Measurements from ENCODE around the gene CPSF7.

Gene CPSF7

DNA sequence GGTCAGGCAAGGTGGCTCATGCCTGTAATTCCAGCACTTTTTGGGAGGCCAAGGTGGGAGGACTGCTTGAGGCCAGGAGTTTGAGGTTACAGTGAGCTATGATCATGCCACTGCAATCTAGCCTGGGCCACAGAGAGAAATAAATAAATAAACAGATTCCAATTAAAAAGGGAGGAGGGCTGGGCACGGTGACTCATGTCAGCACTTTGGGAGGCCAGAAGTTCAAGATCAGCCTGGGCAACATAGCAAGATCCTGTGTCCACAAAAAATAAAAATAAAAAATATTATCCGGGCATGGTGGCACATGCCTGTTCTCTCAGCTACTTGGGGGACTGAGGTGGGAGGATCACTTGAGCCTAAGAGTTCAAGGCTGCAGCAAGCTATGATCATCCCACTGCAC is 75.6 kb downstream of the CPSF7 start:
- in situ Hi-C loops (cut with HindIII; ENCODE audit: low pct_unique_long_range_greater_than_20kb, low sequenced_read_pairs), result no loop called here
- DNase-seq (ENCODE audit: low read depth in 1 of 2, low spot score in 1 of 2), result no peak
- no peak for TF ChIP-seq JUND (IDR thresholded peaks at IDR 0.05; ENCODE audit: low read depth)

DNA sequence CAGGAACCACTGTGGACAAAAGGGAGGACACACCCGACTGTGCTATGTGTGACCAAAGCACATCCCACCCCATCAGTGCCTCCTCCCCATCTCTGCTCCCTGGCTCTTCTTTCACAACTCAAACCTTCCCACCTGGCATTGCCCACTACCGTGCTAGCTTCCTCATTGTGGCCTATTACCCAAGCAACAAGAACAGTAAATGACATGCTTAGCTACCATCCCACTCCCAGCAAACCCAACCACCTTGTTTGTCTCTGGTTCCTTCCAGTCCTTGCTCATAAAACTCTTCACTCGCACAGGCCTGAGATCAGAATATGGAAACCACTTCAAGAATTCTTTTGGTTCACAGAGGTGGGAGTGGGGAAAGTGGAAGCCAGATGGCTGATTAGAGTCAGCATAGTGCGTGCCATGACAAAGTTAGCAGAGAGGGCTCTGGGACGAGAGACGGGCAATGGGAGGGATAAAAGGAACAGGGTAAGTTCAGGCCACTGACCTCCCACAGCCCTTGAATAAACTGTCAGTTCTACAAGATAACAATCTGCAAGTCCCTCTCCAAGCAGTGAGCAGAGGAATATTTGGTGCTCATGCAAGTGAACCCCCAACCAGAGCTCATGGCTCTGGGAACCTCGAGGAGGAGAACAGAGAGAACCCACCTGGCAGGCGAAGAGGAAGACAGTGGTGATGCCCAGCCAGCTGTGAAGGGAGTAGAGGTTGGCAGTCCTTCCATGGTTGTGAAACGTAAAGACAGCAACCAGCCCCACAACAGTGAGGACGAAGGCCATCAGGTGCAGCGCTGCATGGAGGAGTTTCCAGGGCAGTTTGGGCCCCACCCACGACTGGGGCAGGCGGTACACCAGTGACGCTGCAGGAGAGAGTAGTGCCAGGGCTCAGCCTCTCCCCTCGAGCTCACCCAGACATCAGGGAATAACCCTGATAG is 76.4 kb downstream of the CPSF7 start:
- in situ Hi-C loops (cut with HindIII; ENCODE audit: low pct_unique_long_range_greater_than_20kb, low sequenced_read_pairs), result no loop called here
- DNase-seq (ENCODE audit: low read depth in 1 of 2, low spot score in 1 of 2), result no peak
- no peak for TF ChIP-seq JUND (IDR thresholded peaks at IDR 0.05; ENCODE audit: low read depth)
